CD14-positive monocyte (primary cell): ENCODE results near the gene RAMP1. TPM values are rescaled to one million over a fixed set of nuclear protein-coding genes. Genes with fewer than 3 reads are reported as not detected.

ENCODE experiments used
- DNase-seq, 3 donors: peaks; one replicate each; pipeline ENCODE4 v3.0.0-alpha.2; 2011 to 2022
- H2AFZ ChIP-seq: 2 replicates; pipeline ENCODE4 v1.6.0; 2012; ENCODE audit warnings: mild to moderate bottlenecking, low read depth, low read length, inconsistent platforms; ENCODE audit not compliant: insufficient read depth, poor library complexity, severe bottlenecking
- H3K27ac ChIP-seq, 2 donors: 1 replicate in 1 of 2; 2 replicates in 1 of 2; pipeline ENCODE4 v1.5.1; 2012 to 2013; ENCODE audit warnings: low read length in 2 of 2, control low read depth in 1 of 2, inconsistent platforms in 1 of 2, low read depth in 1 of 2, mild to moderate bottlenecking in 1 of 2
- H3K27me3 ChIP-seq, 2 donors: one replicate each; pipeline versions ENCODE4 v1.6.0 to v1.6.1; 2011 to 2013; ENCODE audit warnings: low read length in 2 of 2; ENCODE audit not compliant: control insufficient read depth in 2 of 2, insufficient read depth in 2 of 2
- H3K36me3 ChIP-seq, 2 donors: replicated peaks in 1 of 2; 1 replicate in 1 of 2; 2 replicates in 1 of 2; pipeline versions ENCODE4 v1.5.1 to v1.6.1; 2012 to 2013; ENCODE audit warnings: low read length in 2 of 2, control low read depth in 1 of 2, inconsistent platforms in 1 of 2, mild to moderate bottlenecking in 1 of 2; ENCODE audit not compliant: insufficient read depth in 2 of 2, control insufficient read depth in 1 of 2
- H3K4me1 ChIP-seq, 2 donors: 1 replicate in 1 of 2; 2 replicates in 1 of 2; pipeline versions ENCODE4 v1.5.1 to v1.6.1; 2012 to 2013; ENCODE audit warnings: low read length in 2 of 2, control low read depth in 1 of 2, inconsistent platforms in 1 of 2, mild to moderate bottlenecking in 1 of 2, moderate library complexity in 1 of 2; ENCODE audit not compliant: insufficient read depth in 2 of 2, control insufficient read depth in 1 of 2
- H3K4me2 ChIP-seq: replicated peaks from 2 replicates; pipeline ENCODE3; 2012; ENCODE audit warnings: low read length, moderate library complexity, mild to moderate bottlenecking; ENCODE audit not compliant: poor library complexity, severe bottlenecking; ENCODE audit errors: extremely low read depth
- H3K4me3 ChIP-seq, 3 experiments: fragments of 200-600 bp in 1 of 3; sonication (generic) in 1 of 3; replicated peaks in 1 of 3; 1 replicate in 2 of 3; 2 replicates in 1 of 3; pipeline ENCODE4 v1.5.1; 2011 to 2013; ENCODE audit warnings: low read length in 3 of 3, mild to moderate bottlenecking in 3 of 3, control low read depth in 2 of 3, low read depth in 2 of 3, inconsistent platforms in 1 of 3, moderate library complexity in 1 of 3
- H3K79me2 ChIP-seq: 2 replicates; pipeline ENCODE4 v1.6.0; 2012; ENCODE audit warnings: mild to moderate bottlenecking, control low read depth, inconsistent platforms, low read length, moderate library complexity; ENCODE audit not compliant: insufficient read depth
- H3K9ac ChIP-seq: 2 replicates; pipeline ENCODE4 v1.6.0; 2017; ENCODE audit warnings: low read length, mild to moderate bottlenecking; ENCODE audit not compliant: insufficient read depth, poor library complexity, severe bottlenecking
- H3K9me3 ChIP-seq, 2 donors: replicated peaks in 1 of 2; 1 replicate in 1 of 2; 2 replicates in 1 of 2; pipeline versions ENCODE4 v1.5.1 to v1.6.1; 2012 to 2013; ENCODE audit warnings: low read length in 2 of 2, control low read depth in 1 of 2; ENCODE audit not compliant: control insufficient read depth in 1 of 2, insufficient read depth in 1 of 2
- H4K20me1 ChIP-seq: 2 replicates; pipeline ENCODE4 v1.6.0; 2012; ENCODE audit warnings: mild to moderate bottlenecking, low read length, control low read depth, moderate library complexity; ENCODE audit not compliant: insufficient read depth
- H3K27ac Mint-ChIP-seq, 7 donors: one replicate each; pipeline ENCODE4 v1.8.0; 2020; ENCODE audit warnings: mild to moderate bottlenecking in 7 of 7, mixed read lengths in 7 of 7, moderate library complexity in 6 of 7, inconsistent platforms in 2 of 7
- H3K27me3 Mint-ChIP-seq, 3 donors: one replicate each; pipeline ENCODE4 v1.8.0; 2021 to 2022; ENCODE audit warnings: low read depth in 3 of 3, mild to moderate bottlenecking in 3 of 3, mixed read lengths in 3 of 3, moderate library complexity in 3 of 3, inconsistent platforms in 1 of 3
- H3K36me3 Mint-ChIP-seq, 2 donors: one replicate each; pipeline ENCODE4 v1.8.0; 2020; ENCODE audit warnings: mixed read lengths in 2 of 2, inconsistent platforms in 1 of 2, mild to moderate bottlenecking in 1 of 2
- H3K4me1 Mint-ChIP-seq: one replicate; pipeline ENCODE4 v1.8.0; 2020; ENCODE audit warnings: mild to moderate bottlenecking, mixed read lengths
- H3K4me3 Mint-ChIP-seq, 2 donors: one replicate each; pipeline ENCODE4 v1.8.0; 2020; ENCODE audit warnings: mild to moderate bottlenecking in 2 of 2, mixed read lengths in 2 of 2, moderate library complexity in 1 of 2
- H3K9me3 Mint-ChIP-seq, 7 donors: one replicate each; pipeline ENCODE4 v1.8.0; 2020 to 2022; ENCODE audit warnings: mixed read lengths in 7 of 7, mild to moderate bottlenecking in 6 of 7, moderate library complexity in 6 of 7, inconsistent platforms in 2 of 7
- CTCF ChIP-seq: fragments of 200-600 bp; IDR thresholded peaks from one replicate; pipeline ENCODE4 v1.8.0; 2022; ENCODE audit warnings: antibody characterized with exemption, mild to moderate bottlenecking
- WGBS: methylation state at CpG from one replicate; pipeline ENCODE4 v1.1.5; 2013; ENCODE audit warnings: missing lambda C conversion rate; ENCODE audit not compliant: insufficient coverage; 5-methylcytosine and 5-hydroxymethylcytosine counted together
- intact Hi-C, 2 donors: fragments of 100-400 bp; cut with micrococcal nuclease; formaldehyde crosslinking; loops; one replicate each; pipeline versions ENCODE4 v1.15.0 to v1.15.1; 2023
- polyA plus RNA-seq, 3 donors: library from polyadenylated mRNA; depleted of rRNA in 1 of 3; unstranded in 2 of 3; stranded (reverse) in 1 of 3; fragments of 300-500 nt in 2 of 3; fragments of >200 nt in 1 of 3; fragmentation: Illumina TruSeq in 2 of 3; gene quantifications; 1 replicate in 2 of 3; 2 replicates in 1 of 3; pipeline ENCODE4 v1.2.3, GENCODE V29; 2012 to 2021

RAMP1 gene
- polyA plus RNA-seq, 3 donors = not detected

- no peak overlapping the region for H3K9ac ChIP-seq
- no peak for DNase-seq
- no peaks in the 10 kb centered on the region for H3K27me3 ChIP-seq
- no peak overlapping the region for H3K4me2 ChIP-seq
- intact Hi-C loops = no loop called here
- Mint-ChIP-seq H3K27ac (no peak overlapping the region), H3K27me3 (no peaks in the 10 kb centered on the region), H3K4me1 (peaks cover 10% of the 10 kb centered on the region), H3K9me3 (no peaks in the 10 kb centered on the region), H3K4me3 (no peak overlapping the region), H3K36me3 (no peaks in the 10 kb centered on the region)
- no peak overlapping the region for H3K4me3 ChIP-seq
- H3K27ac ChIP-seq = no peak overlapping the region
- H4K20me1 ChIP-seq = no peaks in the 10 kb centered on the region
- no CpG with 5 or more reads among the region's 1 CpG for WGBS
- H3K36me3 ChIP-seq = no peaks in the 10 kb centered on the region
- H3K4me1 ChIP-seq = peaks cover 0 to 4% of the 10 kb centered on the region in 2 donors
- H2AFZ ChIP-seq = no peak overlapping the region
- H3K79me2 ChIP-seq = no peaks in the 10 kb centered on the region
- TF ChIP-seq CTCF = no peak
- H3K9me3 ChIP-seq = no peaks in the 10 kb centered on the region
Measured at GRCh38 chr2:237816531-237816930, 42.9 kb upstream of the RAMP1 start.

GRCh38 chr2:237818066-237818473 lies 41.4 kb upstream of the RAMP1 start:
- no peak overlapping the region for H3K4me3 ChIP-seq
- H3K79me2 ChIP-seq = no peaks in the 10 kb centered on the region
- H3K4me1 Mint-ChIP-seq = peaks cover 10% of the 10 kb centered on the region
- no peaks in the 10 kb centered on the region for H3K9me3 Mint-ChIP-seq
- H2AFZ ChIP-seq = no peak overlapping the region
- H3K36me3 Mint-ChIP-seq = no peaks in the 10 kb centered on the region
- no peak overlapping the region for H3K4me3 Mint-ChIP-seq
- H3K9me3 ChIP-seq = no peaks in the 10 kb centered on the region
- no peak for DNase-seq
- H3K27me3 Mint-ChIP-seq = no peaks in the 10 kb centered on the region
- H4K20me1 ChIP-seq = no peaks in the 10 kb centered on the region
- no peaks in the 10 kb centered on the region for H3K27me3 ChIP-seq
- TF ChIP-seq CTCF = no peak
- peaks cover 0 to 4% of the 10 kb centered on the region in 2 donors for H3K4me1 ChIP-seq
- no CpG with 5 or more reads among the region's 5 CpGs for WGBS
- intact Hi-C loops = no loop called here
- H3K4me2 ChIP-seq = no peak overlapping the region
- H3K27ac ChIP-seq = no peak overlapping the region
- no peak overlapping the region for H3K27ac Mint-ChIP-seq
- H3K36me3 ChIP-seq = no peaks in the 10 kb centered on the region
- H3K9ac ChIP-seq = no peak overlapping the region
